Karpas-422 (cell line): ENCODE results near the gene CDT1. TPM values are rescaled to one million over a fixed set of nuclear protein-coding genes. Genes with fewer than 3 reads are reported as not detected.

Source experiments
- DNase-seq: peaks from one replicate; pipeline ENCODE4 v3.0.0-alpha.2; 2015
- H2AFZ ChIP-seq: fragments of 200-600 bp; sonication (generic); 2 replicates; pipeline ENCODE4 v1.6.1; 2014; ENCODE audit warnings: antibody characterized with exemption, low read length, mixed read lengths
- H3K27ac ChIP-seq: fragments of 200-600 bp; sonication (generic); 2 replicates; pipeline ENCODE4 v1.5.1; 2014; ENCODE audit warnings: mild to moderate bottlenecking, low read length, moderate library complexity
- H3K27me3 ChIP-seq: fragments of 200-600 bp; sonication (generic); 2 replicates; pipeline ENCODE4 v1.6.1; 2014; ENCODE audit warnings: low read length, mixed read lengths
- H3K36me3 ChIP-seq: fragments of 200-600 bp; sonication (generic); 2 replicates; pipeline ENCODE4 v1.6.1; 2014; ENCODE audit warnings: low read length, mixed read lengths; ENCODE audit not compliant: insufficient read depth
- H3K4me1 ChIP-seq: fragments of 200-600 bp; sonication (generic); 2 replicates; pipeline ENCODE4 v1.6.1; 2014; ENCODE audit warnings: mild to moderate bottlenecking, low read length, mixed read lengths
- H3K4me2 ChIP-seq: fragments of 200-600 bp; sonication (generic); 2 replicates; pipeline ENCODE4 v1.6.1; 2014; ENCODE audit warnings: low read length, low read depth, mild to moderate bottlenecking; ENCODE audit not compliant: poor library complexity, severe bottlenecking
- H3K4me3 ChIP-seq: fragments of 200-600 bp; sonication (generic); 2 replicates; pipeline ENCODE4 v1.5.1; 2014; ENCODE audit warnings: mild to moderate bottlenecking, antibody characterized with exemption, low read length, mixed read lengths
- H3K79me2 ChIP-seq: fragments of 200-600 bp; sonication (generic); 2 replicates; pipeline ENCODE4 v1.6.1; 2014; ENCODE audit warnings: mild to moderate bottlenecking, low read length, mixed read lengths
- H3K9ac ChIP-seq: fragments of 200-600 bp; sonication (generic); 2 replicates; pipeline ENCODE4 v1.6.0; 2014; ENCODE audit warnings: low read length
- H3K9me2 ChIP-seq: fragments of 200-600 bp; sonication (generic), shearing (Covaris generic); replicated peaks from 2 replicates; pipeline ENCODE4 v1.6.0; 2014; ENCODE audit warnings: mild to moderate bottlenecking, low read length, moderate library complexity; ENCODE audit not compliant: insufficient read depth
- H3K9me3 ChIP-seq: fragments of 300-700, 200-600 bp; sonication (generic); 2 replicates; pipeline ENCODE4 v1.6.1; 2014; ENCODE audit warnings: low read length, mixed read lengths
- H4K20me1 ChIP-seq: fragments of 200-600 bp; sonication (generic); 2 replicates; pipeline ENCODE4 v1.6.1; 2014; ENCODE audit warnings: mild to moderate bottlenecking, antibody characterized with exemption, low read length, low read depth; ENCODE audit not compliant: insufficient read depth
- total RNA-seq: library from RNA; depleted of rRNA; stranded (reverse); fragments of >200 nt; shearing (Covaris generic); gene quantifications from 2 replicates; pipeline ENCODE4 v1.2.3, GENCODE V29; 2014; ENCODE audit warnings: low replicate concordance

The CDT1 gene
- total RNA-seq, 1 experiment from 2014 or later = 20.4 TPM

DNA sequence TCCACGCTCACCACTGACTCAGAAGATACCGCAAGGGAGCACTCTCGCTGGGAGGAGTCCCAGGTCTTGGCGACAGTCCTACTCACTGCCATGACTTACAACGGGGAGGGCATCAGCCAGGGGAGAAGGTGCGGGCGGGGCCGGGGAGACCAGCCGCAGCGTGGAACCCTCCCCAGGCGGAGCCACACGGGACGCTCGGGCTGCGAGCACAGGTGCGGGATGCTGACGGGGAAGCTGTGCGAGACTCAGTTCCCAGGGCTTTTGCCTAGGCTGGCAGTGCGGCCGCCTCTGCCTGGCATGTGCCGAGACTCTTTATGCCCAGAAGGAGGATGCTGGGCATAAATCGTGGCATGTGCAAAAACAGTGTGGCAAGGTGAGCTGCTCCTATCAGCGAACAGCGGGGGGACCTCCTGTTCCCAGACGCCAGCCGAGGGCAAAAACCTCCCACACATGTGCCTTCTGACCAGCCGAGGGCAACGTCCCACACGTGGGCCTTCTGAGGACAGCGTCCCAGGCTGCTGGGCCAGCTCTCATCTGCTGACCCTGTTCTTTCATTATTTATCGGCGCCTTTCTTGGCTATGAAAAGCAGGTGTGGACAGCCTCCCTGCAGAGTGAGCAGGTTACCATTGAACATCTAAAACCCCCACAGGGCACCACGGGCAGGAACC, 47.1 kb downstream of the CDT1 start:
- Histone ChIP-seq H3K4me3 (no peak overlapping the region), H3K4me1 (peaks cover 9% of the 10 kb centered on the region), H4K20me1 (peaks cover 1% of the 10 kb centered on the region; the same call in 1 of the 2 replicates), H3K9ac (no peak overlapping the region), H3K4me2 (no peak overlapping the region), H3K27ac (no peak overlapping the region), H3K79me2 (peaks cover 7% of the 10 kb centered on the region), H3K9me3 (no peaks in the 10 kb centered on the region), H2AFZ (no peak overlapping the region), H3K9me2 (no peaks in the 10 kb centered on the region), H3K36me3 (no peaks in the 10 kb centered on the region), H3K27me3 (no peaks in the 10 kb centered on the region)
- DNase-seq = no peak

DNA sequence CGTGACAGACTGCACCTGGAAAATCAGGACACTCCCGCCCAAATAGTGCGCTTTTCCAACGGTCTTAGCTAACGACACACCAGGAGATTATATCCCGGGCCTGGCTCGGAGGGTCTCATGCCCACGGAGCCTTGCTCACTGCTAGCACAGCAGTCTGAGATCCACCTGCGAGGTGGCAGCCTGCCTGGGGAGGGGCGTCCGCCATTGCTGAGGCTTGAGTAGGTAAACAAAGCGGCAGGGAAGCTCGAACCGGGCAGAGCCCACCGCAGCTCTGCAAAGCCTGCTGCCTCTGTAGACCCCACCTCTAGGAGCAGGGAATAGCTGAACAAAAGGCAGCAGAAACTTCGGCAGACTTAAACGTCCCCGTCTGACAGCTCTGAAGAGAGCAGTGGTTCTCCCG, 48.0 kb downstream of the CDT1 start:
- Histone ChIP-seq H3K9me3 (no peaks in the 10 kb centered on the region), H3K27me3 (no peaks in the 10 kb centered on the region), H3K4me1 (peaks cover 14% of the 10 kb centered on the region), H3K79me2 (peaks cover 13% of the 10 kb centered on the region), H4K20me1 (peaks cover 5% of the 10 kb centered on the region; the same call in 1 of the 2 replicates), H3K4me3 (no peak overlapping the region), H3K9ac (no peak overlapping the region), H3K36me3 (no peaks in the 10 kb centered on the region), H3K9me2 (no peaks in the 10 kb centered on the region), H3K27ac (no peak overlapping the region), H3K4me2 (no peak overlapping the region), H2AFZ (no peak overlapping the region)
- DNase-seq = no peak

DNA sequence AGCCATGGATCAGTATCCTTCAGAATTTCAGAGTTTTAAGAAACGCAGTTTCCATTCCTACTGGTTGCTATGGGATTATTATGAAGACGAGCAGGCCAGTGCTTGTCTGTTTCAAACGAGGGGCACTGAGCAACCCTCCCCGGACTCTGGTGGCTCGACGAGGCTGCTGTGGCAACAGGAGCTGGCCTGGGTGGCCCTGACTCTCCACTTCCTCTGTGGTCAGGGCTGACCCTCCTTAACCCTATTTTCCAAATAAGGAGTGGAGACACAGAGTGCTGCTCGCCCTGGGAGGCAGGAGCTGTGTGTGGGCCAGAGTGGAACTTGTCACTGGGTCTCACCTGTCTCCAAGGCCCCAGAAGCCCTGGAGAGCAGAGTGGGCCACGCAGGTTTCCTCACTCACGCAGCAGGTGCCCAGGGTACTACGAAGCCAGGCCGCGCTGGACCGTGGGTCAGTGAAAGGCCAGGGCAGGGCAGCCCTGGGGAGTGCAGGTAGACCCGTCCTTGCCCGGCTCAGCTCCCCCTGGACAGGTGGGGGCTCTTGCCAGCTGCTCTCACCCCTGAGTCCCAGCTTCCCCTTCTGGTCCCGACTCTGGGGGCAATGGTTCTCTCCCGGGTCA, 49.8 kb downstream of the CDT1 start:
- Histone ChIP-seq H4K20me1 (peaks cover 5% of the 10 kb centered on the region; the same call in 1 of the 2 replicates), H3K27ac (no peak overlapping the region), H3K9ac (no peak overlapping the region), H3K4me1 (peaks cover 22% of the 10 kb centered on the region), H3K4me2 (no peak overlapping the region), H2AFZ (no peak overlapping the region), H3K4me3 (no peak overlapping the region), H3K9me2 (no peaks in the 10 kb centered on the region), H3K9me3 (no peaks in the 10 kb centered on the region), H3K27me3 (no peaks in the 10 kb centered on the region), H3K36me3 (no peaks in the 10 kb centered on the region), H3K79me2 (peaks cover 26% of the 10 kb centered on the region)
- no peak for DNase-seq

DNA sequence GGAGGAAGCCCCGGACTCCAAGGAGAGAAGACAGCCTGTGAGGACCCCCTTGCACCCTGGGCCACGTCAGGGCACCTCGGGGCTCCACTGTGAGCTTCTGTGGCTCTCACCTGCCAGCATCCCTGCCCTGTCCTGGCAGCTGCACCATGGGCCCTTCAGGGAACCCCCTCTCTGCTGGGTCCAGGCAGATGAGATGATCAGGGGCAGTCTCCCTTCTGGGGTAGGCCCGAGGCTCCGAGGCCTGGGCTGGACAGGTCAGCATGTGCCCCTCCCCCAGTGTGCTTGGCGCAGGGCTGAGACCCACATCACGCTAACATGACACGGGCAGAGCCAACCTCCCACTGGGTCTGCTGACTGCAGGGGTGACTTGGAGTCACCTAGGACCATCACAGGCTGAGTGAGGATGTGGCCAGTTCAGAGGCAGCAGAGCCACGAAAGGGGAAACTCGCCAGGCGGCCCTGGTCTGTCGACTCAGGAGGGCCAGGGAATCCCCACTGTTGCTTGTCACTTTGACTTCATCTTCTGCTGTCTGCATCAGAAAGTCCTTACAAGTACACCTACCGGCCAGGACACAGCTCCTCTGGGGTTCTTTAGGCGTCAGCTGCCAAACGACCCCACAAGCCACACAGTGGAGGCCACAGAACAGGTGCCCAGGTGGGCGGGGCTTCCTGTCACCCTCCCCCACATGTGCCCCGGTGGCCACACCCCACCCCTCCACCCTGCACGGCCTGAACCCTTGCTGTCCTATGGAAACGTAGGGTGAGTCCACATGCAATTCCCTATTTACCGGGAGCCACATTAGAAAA, 50.9 kb downstream of the CDT1 start:
- no peak for DNase-seq
- Histone ChIP-seq H3K4me1 (peaks cover 22% of the 10 kb centered on the region), H3K79me2 (peaks cover 29% of the 10 kb centered on the region), H3K27me3 (no peaks in the 10 kb centered on the region), H3K4me2 (no peak overlapping the region), H3K9me3 (no peaks in the 10 kb centered on the region), H3K4me3 (no peak overlapping the region), H3K9ac (no peak overlapping the region), H2AFZ (no peak overlapping the region), H3K9me2 (no peaks in the 10 kb centered on the region), H3K27ac (no peak overlapping the region), H3K36me3 (no peaks in the 10 kb centered on the region), H4K20me1 (peaks cover 5% of the 10 kb centered on the region; the same call in 1 of the 2 replicates)

DNA sequence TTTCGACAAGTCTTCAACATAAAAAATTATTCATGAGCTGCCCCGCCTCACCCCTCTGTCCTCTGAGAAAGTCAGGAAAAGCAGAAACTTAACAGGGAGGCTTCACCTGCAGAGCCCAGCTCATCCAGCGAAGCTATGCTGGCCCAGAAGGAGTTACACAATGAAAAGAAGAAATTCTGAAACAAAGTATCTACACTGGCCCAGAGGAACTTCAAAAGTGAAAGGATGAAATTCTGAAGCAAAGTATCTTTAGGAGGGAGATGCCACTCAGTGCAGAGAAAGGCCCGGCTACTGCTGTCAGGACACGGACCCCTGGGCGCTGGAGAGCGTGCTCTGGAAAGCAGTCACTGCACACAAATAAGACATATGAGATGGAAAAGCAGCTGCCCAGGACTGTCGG, 51.6 kb downstream of the CDT1 start:
- no peaks in the 10 kb centered on the region for H3K9me2 ChIP-seq

DNA sequence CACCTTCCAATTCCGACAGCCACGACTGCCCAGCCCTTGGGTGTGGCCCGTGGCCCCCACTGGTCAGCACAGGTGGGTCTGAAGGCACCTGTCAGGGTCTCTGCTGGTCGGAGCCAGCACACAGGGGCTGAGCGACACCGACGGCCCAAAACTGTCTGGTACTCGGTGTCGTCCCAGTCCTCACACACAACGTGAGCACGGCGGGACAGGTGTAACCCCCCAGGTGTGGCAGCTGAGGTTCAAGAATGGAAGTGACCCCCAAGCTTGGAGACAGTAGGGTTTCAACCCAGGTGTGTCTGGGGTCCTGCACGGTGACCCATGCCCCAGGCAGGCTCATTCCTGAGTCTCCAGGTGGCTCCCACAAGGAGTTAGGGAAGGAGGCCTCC, 52.1 kb downstream of the CDT1 start:
- no peak overlapping the region for H3K27ac ChIP-seq

More for the DNA sequence above, 51.6 kb downstream of the CDT1 start:
- H3K4me3 ChIP-seq = no peak overlapping the region
- no peaks in the 10 kb centered on the region for H3K36me3 ChIP-seq
- peaks cover 22% of the 10 kb centered on the region for H3K4me1 ChIP-seq
- peaks cover 5% of the 10 kb centered on the region; the same call in 1 of the 2 replicates for H4K20me1 ChIP-seq
- no peak overlapping the region for H3K27ac ChIP-seq
- no peak overlapping the region for H3K9ac ChIP-seq
- no peak overlapping the region for H2AFZ ChIP-seq
- no peaks in the 10 kb centered on the region for H3K9me3 ChIP-seq
- no peak for DNase-seq
- peaks cover 29% of the 10 kb centered on the region for H3K79me2 ChIP-seq
- peak overlapping the region; percentile 97 for H3K4me2 ChIP-seq
- no peaks in the 10 kb centered on the region for H3K27me3 ChIP-seq

DNA sequence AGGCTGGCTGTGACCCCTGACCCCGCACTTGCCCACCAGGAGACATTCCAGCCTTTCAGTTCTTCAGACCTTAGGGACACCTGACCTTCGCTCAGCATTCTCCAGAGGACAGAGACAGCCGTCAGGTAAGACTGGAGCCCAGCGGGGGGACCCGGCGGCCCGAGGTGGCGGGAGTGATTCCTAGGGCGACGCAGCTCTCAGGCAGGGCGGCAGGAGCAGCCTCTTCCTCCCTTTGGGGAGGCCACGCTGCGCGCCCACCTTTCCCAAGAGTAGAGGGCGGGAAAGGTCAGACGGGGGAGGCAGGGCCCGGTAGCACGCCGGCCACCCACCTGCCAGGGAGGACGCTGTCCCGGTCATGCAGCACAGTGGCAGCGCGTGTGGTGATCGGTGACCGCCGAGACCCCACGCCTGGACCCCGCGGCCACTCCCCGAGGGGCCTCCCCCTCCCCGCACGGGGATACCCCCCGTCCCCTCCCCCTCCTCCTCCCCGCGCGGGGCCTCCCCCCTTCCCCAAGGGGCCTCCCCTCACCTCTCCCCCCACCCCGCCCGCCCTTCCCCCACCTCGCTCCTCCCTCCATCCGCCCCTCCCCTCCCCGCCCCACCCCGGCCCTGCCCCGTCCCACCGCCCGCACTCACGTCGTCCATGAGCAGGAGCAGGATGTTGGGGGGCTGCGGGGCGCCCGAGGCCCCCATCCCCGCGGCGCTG, 52.7 kb downstream of the CDT1 start:
- H3K79me2 ChIP-seq = peaks cover 29% of the 10 kb centered on the region
- H3K9me2 ChIP-seq = no peaks in the 10 kb centered on the region
- peaks cover 22% of the 10 kb centered on the region for H3K4me1 ChIP-seq
- no peaks in the 10 kb centered on the region for H3K36me3 ChIP-seq
- H3K27ac ChIP-seq = no peak overlapping the region
- H3K4me2 ChIP-seq = peak overlapping the region; percentile 97
- no peaks in the 10 kb centered on the region for H3K27me3 ChIP-seq
- DNase-seq = no peak
- no peak overlapping the region for H2AFZ ChIP-seq
- H3K9me3 ChIP-seq = no peaks in the 10 kb centered on the region
- H4K20me1 ChIP-seq = peaks cover 5% of the 10 kb centered on the region; the same call in 1 of the 2 replicates
- H3K4me3 ChIP-seq = peak overlapping the region; percentile 97
- H3K9ac ChIP-seq = peak overlapping the region; percentile 73

More for the DNA sequence above, 52.1 kb downstream of the CDT1 start:
- H3K27me3 ChIP-seq = no peaks in the 10 kb centered on the region
- H2AFZ ChIP-seq = no peak overlapping the region
- peak overlapping the region; percentile 80 for H3K4me3 ChIP-seq
- no peaks in the 10 kb centered on the region for H3K9me3 ChIP-seq
- peaks cover 29% of the 10 kb centered on the region for H3K79me2 ChIP-seq
- H3K9ac ChIP-seq = peak overlapping the region; percentile 70
- H3K4me2 ChIP-seq = peak overlapping the region; percentile 97
- H3K9me2 ChIP-seq = no peaks in the 10 kb centered on the region
- peaks cover 22% of the 10 kb centered on the region for H3K4me1 ChIP-seq
- H4K20me1 ChIP-seq = peaks cover 5% of the 10 kb centered on the region; the same call in 1 of the 2 replicates
- no peak for DNase-seq
- no peaks in the 10 kb centered on the region for H3K36me3 ChIP-seq
